GM18505 (cell line): ENCODE measurements around the gene ERG.

Source experiments
- ATAC-seq: cut with Tn5 transposase; IDR thresholded peaks from one replicate; pipeline ENCODE4 v1.9.1; 2021; ENCODE audit not compliant: unreplicated experiment
- POLR2A ChIP-seq: IDR thresholded peaks from 4 replicates; pipeline ENCODE4 v1.6.1; 2011; ENCODE audit warnings: borderline replicate concordance; ENCODE audit not compliant: insufficient read depth, insufficient read length; ENCODE audit errors: extremely low read depth

The ERG gene

DNA sequence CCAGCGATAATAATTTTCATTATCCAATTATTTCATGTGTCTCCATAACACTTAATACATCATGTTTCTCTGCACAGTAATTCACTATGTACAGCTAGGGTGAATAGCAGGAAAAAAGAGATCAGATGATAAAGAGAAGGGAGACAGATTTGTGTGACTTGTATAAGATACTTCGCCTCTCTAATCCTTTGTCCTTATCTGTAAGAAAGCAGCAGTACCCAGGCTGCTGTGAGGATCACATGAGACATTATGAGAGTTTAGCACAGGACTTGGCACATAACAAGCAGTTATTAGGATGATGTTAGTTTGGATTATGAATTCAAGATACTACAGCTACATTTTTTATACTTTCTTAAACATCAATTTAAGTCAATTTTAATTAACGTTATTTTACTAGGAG, 6.3 kb downstream of the ERG start:
- ATAC-seq = no peak
- no peak for TF ChIP-seq POLR2A

DNA sequence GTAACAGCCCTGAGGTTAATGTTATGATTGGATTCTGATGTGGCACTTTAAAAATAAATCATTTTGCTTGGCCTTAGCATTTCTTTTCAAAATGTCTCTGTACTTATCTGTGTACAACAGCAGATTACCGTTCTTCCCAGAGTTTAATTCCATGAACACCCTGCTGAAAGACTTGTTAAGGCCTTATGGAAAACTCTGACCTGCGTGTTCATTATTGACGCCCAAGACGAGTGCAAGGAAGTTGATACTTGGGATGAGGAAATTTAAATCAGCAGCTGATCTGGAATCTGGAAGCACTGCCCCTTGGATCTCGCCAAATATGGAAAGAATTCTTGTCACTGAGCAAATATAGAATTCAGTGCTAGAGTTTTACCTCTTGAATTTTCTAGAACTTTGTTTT, 6.7 kb downstream of the ERG start:
- ATAC-seq = no peak
- TF ChIP-seq POLR2A = no peak

- ATAC-seq = no peak
- no peak for TF ChIP-seq POLR2A
Observed at GRCh38 chr21:38490411-38491020, 7.8 kb downstream of the ERG start.

GRCh38 chr21:38489729-38490128, 8.5 kb downstream of the ERG start:
- TF ChIP-seq POLR2A = no peak
- ATAC-seq = no peak

DNA sequence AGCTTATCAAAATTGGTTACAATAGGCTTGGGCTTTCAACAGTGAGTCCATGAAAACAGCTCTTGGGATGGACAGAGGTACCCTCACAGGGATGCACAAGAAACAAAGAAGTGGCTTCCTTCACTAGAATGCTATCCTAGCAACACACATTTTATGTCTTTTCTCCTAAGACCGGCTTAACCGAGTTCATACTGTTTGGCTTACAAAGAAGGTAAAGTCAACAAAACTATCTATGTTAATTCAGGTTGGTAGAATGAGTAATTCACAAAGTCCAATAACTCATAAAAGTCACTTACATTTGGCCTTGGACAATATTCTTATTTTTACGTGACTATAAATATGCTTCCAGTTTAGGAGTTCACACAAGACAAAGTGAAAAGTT, 9.0 kb downstream of the ERG start:
- no peak for TF ChIP-seq POLR2A

DNA sequence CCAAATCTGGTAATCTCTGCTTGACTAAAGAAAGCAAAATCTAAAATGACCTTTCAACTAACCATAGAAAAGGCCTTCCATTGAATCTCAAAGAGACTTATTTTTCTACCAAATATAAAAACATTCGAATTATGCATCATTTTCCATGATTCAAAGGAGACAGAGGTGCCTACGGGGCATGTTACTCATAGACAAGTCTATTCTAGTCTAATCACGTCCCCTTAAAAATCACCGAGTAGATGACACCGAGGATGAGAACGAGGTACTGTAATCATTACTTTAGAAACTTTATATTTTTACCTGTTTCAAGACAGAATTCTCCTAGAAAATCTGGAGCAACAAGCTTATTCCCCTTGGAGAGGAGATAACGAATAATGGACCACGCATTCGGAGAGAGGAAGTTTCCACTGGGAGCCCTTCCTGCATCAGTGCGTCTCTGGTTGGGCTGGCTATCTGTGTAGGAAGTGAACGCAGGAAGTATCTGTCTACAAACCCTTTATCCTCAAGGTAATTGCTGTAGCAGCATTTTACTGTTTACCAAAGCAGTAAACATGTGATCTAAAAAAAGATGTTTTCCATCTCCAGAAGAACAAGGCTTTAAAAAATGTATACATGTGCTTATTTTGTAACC, 9.5 kb downstream of the ERG start:
- no peak for TF ChIP-seq POLR2A
- ATAC-seq = no peak

More for the DNA sequence above, 9.0 kb downstream of the ERG start:
- ATAC-seq = no peak

- ATAC-seq = no peak
- TF ChIP-seq POLR2A = no peak
Observed at GRCh38 chr21:38487901-38488639, 10.2 kb downstream of the ERG start.

DNA sequence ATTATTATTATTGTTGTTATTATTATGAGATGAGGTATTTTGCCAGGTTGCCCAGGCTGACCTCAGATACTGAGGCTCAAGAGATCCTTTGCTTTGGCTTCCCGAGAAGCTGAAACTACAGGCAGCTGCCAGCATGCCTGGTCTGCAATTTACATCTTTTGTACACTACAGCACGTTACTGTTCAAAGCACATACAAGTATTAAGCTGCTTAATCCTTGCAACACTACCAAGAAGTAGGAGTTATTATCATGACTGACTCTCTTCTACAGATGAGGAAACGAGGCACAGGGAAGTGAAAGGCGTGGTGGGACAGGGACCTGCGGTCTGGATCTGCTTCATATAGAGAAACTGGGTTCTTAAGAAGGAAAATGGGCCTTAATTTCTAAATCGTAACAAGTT, 11.6 kb downstream of the ERG start:
- ATAC-seq = no peak

DNA sequence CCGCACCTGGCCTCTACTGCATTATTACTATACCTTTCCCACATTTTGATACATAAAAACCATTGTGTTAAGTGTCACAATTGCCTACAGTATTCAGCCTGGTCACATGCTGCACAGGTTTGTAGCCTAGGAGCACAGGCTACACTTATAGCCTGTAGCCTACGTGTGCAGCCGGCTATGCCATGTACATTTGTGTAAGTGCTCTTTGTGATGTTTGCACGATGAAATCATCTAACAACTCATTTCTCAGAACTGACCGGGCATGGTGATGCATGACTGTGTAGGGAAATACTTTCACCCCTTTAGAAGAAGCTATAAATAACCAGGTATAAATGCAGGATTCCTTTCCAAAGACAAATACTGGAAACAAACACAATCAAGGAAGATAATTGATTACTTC, 12.1 kb downstream of the ERG start:
- no peak for ATAC-seq
- no peak for TF ChIP-seq POLR2A

More for the DNA sequence above, 11.6 kb downstream of the ERG start:
- TF ChIP-seq POLR2A = no peak

DNA sequence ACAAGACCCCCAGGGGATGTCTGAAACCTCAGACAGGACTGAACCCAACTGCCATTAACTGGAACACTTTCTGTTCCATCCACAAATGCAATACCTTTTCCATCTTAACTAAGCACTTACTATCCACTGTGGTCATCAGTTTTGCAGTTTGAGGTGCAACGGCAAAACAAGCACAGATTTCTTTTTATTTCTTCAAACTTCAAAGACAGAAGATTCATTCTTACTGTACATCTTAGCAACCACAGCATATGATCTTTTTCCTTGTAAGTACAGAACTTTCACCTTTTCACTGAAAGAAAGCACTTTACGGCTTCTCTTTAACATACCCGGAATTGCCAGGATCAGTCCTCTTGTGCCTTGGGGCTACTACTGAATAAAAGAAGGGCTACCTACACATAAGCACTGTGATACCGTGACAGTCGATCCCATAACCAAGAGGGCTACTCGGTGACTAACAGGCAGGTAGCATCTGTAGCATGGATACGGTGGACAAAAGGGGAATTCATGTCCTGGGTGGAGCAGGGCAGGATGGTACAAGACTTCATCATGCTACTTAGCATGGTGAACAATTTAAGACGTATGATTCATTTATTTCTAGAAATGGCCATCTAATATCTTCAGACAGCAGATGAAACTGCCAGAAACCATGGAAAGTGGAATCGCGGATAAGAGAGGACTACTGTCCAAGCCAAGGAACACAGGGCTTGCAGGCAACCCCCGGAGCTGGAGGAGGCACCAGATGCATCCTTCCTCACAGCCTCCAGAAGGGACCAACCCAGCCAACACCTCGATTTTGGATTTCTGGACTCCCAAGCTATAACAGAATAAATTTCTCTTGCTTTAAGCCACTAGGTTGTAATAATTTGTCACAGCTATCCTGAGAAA, 18.4 kb downstream of the ERG start:
- no peak for TF ChIP-seq POLR2A
- ATAC-seq = no peak

- no peak for TF ChIP-seq POLR2A
- no peak for ATAC-seq
Observed at GRCh38 chr21:38478782-38479181, 19.5 kb downstream of the ERG start.

DNA sequence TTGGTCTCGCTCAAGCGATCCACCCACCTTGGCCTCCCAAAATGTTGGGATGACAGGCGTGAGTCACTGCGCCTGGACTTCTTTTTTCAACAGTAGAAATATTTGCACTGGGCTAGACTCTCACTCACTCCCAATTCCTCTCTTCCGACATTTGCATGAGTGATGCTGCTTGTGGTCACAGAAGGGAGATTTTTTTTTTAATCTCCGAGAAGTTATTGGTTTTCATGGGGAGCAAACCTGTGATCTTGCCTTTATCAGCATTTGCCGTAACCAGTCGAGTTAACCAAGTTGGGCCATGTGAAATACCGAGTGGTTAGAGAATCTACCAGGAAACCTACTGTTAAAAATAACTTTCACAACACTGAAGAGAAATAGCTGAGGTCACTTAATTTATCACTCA, 21.1 kb downstream of the ERG start:
- ATAC-seq = no peak
- TF ChIP-seq POLR2A = no peak

GRCh38 chr21:38476385-38476784, 21.9 kb downstream of the ERG start:
- TF ChIP-seq POLR2A = no peak
- no peak for ATAC-seq
